ENCODE results near the gene LRRC3. TPM values are rescaled to one million over a fixed set of nuclear protein-coding genes. Genes with fewer than 3 reads are reported as not detected.

Gene LRRC3
- total and polyA plus RNA-seq, 2 of the 4 experiments (the other 2 are of a cell fraction): under 0.01 to 0.38 TPM

DNA sequence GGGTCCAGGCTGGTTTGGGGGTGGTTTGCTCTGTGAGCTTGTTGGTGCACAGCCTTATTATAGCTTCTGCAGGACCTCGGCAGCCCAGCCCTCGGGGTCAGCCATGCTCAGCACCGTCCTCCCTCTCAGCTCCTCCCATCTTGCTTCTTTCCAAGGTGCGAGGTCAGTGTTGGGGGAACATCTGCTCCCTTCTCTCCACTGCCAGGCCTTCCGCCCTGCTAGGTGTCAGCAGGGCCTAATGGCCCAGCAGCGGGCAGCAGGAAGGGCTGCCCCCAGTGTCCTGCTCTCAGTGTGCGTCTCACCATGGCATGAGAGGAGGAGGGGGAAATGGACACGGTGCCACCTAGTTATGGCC lies 36.5 kb upstream of the LRRC3 start:
- no TSS peak for BruUV-seq (replicated peaks)
- Histone ChIP-seq H2BK120ac (ENCODE audit: low read depth, low read length) (no peak overlapping the region), H3K9ac (ENCODE audit: low read depth, low read length) (no peak overlapping the region), H3K56ac (ENCODE audit: extremely low read depth, insufficient read depth, low read length) (no peak overlapping the region), H3K9me3 (ENCODE audit: control insufficient read depth, insufficient read depth, low read length) (peaks cover 37% of the 10 kb centered on the region), H3K4me1 (ENCODE audit: control insufficient read depth, insufficient read depth, low read length) (no peaks in the 10 kb centered on the region), H3K27ac (ENCODE audit: insufficient read depth, low read length) (no peak overlapping the region), H3K9me1 (ENCODE audit: insufficient read depth, low read length) (no peaks in the 10 kb centered on the region), H3K18ac (ENCODE audit: low read depth, low read length) (no peak overlapping the region), H4K91ac (ENCODE audit: insufficient read depth, low read depth, low read length) (no peak overlapping the region), H3K4me3 (ENCODE audit: insufficient read depth, low read depth, low read length) (no peak overlapping the region), H3K23ac (ENCODE audit: low read depth, low read length) (no peak overlapping the region), H4K8ac (ENCODE audit: low read depth in 2 of 2, low read length in 2 of 2) (no peak overlapping the region), H3K36me3 (ENCODE audit: control insufficient read depth, insufficient read depth, low read length) (no peaks in the 10 kb centered on the region), H2AFZ (replicated peaks; ENCODE audit: low read length, poor library complexity) (no peak overlapping the region), H2AK5ac (ENCODE audit: low read depth, low read length) (no peak overlapping the region), H4K5ac (ENCODE audit: low read depth, low read length) (no peak overlapping the region), H2BK5ac (ENCODE audit: low read depth, low read length, poor library complexity, severe bottlenecking) (no peak overlapping the region), H2BK15ac (ENCODE audit: low read depth, low read length) (no peak overlapping the region), H3K4me2 (ENCODE audit: low read depth, low read length) (no peak overlapping the region), H3K27me3 (ENCODE audit: control insufficient read depth, insufficient read depth, low read length) (no peaks in the 10 kb centered on the region), H3K4ac (ENCODE audit: low read depth, low read length) (no peak overlapping the region), H2BK20ac (ENCODE audit: low read depth, low read length) (no peak overlapping the region), H4K20me1 (ENCODE audit: insufficient read depth, low read length) (no peaks in the 10 kb centered on the region), H3K79me1 (ENCODE audit: low read depth in 1 of 2, low read length in 2 of 2) (no peaks in the 10 kb centered on the region), H2AK9ac (replicated peaks; ENCODE audit: low read depth, low read length, poor library complexity) (no peak overlapping the region), H3K14ac (replicated peaks; ENCODE audit: low read depth, low read length) (no peak overlapping the region)
- DNase-seq (no peak), ATAC-seq (ENCODE audit: low read depth) (no peak)
- 83% methylated on average over 4 of the region's 8 CpGs; no CpG with 5 or more reads in 1 of the 2 experiments for WGBS, 2 experiments (ENCODE audit: extremely low coverage in 2 of 2, insufficient read length in 1 of 2)
- dilution Hi-C loops (cut with HindIII; ENCODE audit: low sequenced_read_pairs, unreplicated experiment): no loop called here
- intact Hi-C loops (cut with micrococcal nuclease): no loop called here
- no peak for TF ChIP-seq RAD21 (IDR thresholded peaks at IDR 0.05; ENCODE audit: low read length)
- no peak for TF ChIP-seq SMC3 (IDR thresholded peaks at IDR 0.05; ENCODE audit: low read depth, low read length)
- TF ChIP-seq MAZ (IDR thresholded peaks at IDR 0.05; ENCODE audit: borderline replicate concordance, low read depth, low read length): no peak
- TF ChIP-seq MXI1 (IDR thresholded peaks at IDR 0.05; ENCODE audit: borderline replicate concordance, low read depth, low read length): no peak
- TF ChIP-seq CEBPB (IDR thresholded peaks at IDR 0.05; ENCODE audit: low read depth, low read length): no peak
- TF ChIP-seq, protein P1, sequence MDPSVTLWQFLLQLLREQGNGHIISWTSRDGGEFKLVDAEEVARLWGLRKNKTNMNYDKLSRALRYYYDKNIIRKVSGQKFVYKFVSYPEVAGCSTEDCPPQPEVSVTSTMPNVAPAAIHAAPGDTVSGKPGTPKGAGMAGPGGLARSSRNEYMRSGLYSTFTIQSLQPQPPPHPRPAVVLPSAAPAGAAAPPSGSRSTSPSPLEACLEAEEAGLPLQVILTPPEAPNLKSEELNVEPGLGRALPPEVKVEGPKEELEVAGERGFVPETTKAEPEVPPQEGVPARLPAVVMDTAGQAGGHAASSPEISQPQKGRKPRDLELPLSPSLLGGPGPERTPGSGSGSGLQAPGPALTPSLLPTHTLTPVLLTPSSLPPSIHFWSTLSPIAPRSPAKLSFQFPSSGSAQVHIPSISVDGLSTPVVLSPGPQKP (IDR thresholded peaks at IDR 0.05; ENCODE audit: borderline replicate concordance, low read depth, low read length): no peak
- TF ChIP-seq BHLHE40 (IDR thresholded peaks at IDR 0.05; ENCODE audit: low read depth, low read length): no peak
- no peak for TF ChIP-seq POLR2A (IDR thresholded peaks at IDR 0.05; ENCODE audit: low read depth, low read length)
- no peak for TF ChIP-seq FOS (IDR thresholded peaks at IDR 0.05; ENCODE audit: low read depth, low read length)
- TF ChIP-seq RFX5 (IDR thresholded peaks at IDR 0.05; ENCODE audit: low read depth, low read length): no peak
- no peak for TF ChIP-seq NFE2L2 (IDR thresholded peaks at IDR 0.05; ENCODE audit: low read depth, low read length)
- TF ChIP-seq CTCF (conservative IDR thresholded peaks at IDR 0.05; ENCODE audit: low read depth, low read length): no peak
- TF ChIP-seq, protein P2, sequence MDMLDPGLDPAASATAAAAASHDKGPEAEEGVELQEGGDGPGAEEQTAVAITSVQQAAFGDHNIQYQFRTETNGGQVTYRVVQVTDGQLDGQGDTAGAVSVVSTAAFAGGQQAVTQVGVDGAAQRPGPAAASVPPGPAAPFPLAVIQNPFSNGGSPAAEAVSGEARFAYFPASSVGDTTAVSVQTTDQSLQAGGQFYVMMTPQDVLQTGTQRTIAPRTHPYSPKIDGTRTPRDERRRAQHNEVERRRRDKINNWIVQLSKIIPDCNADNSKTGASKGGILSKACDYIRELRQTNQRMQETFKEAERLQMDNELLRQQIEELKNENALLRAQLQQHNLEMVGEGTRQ (IDR thresholded peaks at IDR 0.05; ENCODE audit: low read depth, low read length): no peak
- TF ChIP-seq CHD1 (IDR thresholded peaks at IDR 0.05; ENCODE audit: low read depth, low read length): no peak
- ChIA-PET POLR2A (ENCODE audit: unreplicated experiment) (no interaction called here), CTCF (no interaction called here)
- in situ Hi-C loops (cut with MboI; ENCODE audit: low sequenced_read_pairs): no loop called here

Measured in IMR-90 (cell line).